ENCODE data around the gene PKN2. TPM values are rescaled to one million over a fixed set of nuclear protein-coding genes. Genes with fewer than 3 reads are reported as not detected.
A peak's percentile ranks its signal among the peaks of the same experiment; 100 is the strongest.

Gene PKN2
- total RNA-seq, 1 donor from 2014 or later, result 25.1 TPM

- H3K27ac Mint-ChIP-seq, result no peak overlapping the region
Measured at GRCh38 chr1:88763649-88764406, 79.8 kb downstream of the PKN2 start.

GRCh38 chr1:88768187-88768586, 84.1 kb downstream of the PKN2 start:
- H3K27me3 Mint-ChIP-seq, result no peaks in the 10 kb centered on the region
- no peak for DNase-seq
- H3K4me3 Mint-ChIP-seq, result no peak overlapping the region
- H3K9me3 Mint-ChIP-seq, result no peaks in the 10 kb centered on the region
- H3K4me1 Mint-ChIP-seq, result peaks cover 1% of the 10 kb centered on the region
- H3K36me3 Mint-ChIP-seq (ENCODE audit: low read depth), result peaks cover 22% of the 10 kb centered on the region
- no peak overlapping the region for H3K27ac Mint-ChIP-seq
- intact Hi-C loops (cut with micrococcal nuclease), result no loop called here

More at GRCh38 chr1:88763649-88764406, 79.8 kb downstream of the PKN2 start:
- Mint-ChIP-seq H3K36me3 (ENCODE audit: low read depth) (peaks cover 17% of the 10 kb centered on the region), H3K4me3 (no peak overlapping the region), H3K9me3 (no peaks in the 10 kb centered on the region), H3K27me3 (no peaks in the 10 kb centered on the region), H3K4me1 (no peaks in the 10 kb centered on the region)
- DNase-seq, result no peak
- intact Hi-C loops (cut with micrococcal nuclease), result no loop called here

- DNase-seq, result no peak
Measured at GRCh38 chr1:88768816-88769215, 84.7 kb downstream of the PKN2 start.

GRCh38 chr1:88773540-88774150, 89.6 kb downstream of the PKN2 start:
- DNase-seq, result no peak
- Mint-ChIP-seq H3K4me3 (no peak overlapping the region), H3K9me3 (peaks cover 4% of the 10 kb centered on the region), H3K4me1 (peaks cover 16% of the 10 kb centered on the region), H3K27ac (peak overlapping the region; percentile 81), H3K27me3 (no peaks in the 10 kb centered on the region), H3K36me3 (ENCODE audit: low read depth) (peaks cover 55% of the 10 kb centered on the region)
- intact Hi-C loops (cut with micrococcal nuclease), result loop anchor here (5.0 to 10.0 kb wide), 2 partner anchors 91 to 119 kb away; partner anchors contain the start of gene PKN2

More at GRCh38 chr1:88768816-88769215, 84.7 kb downstream of the PKN2 start:
- H3K27me3 Mint-ChIP-seq, result no peaks in the 10 kb centered on the region
- H3K27ac Mint-ChIP-seq, result no peak overlapping the region
- peaks cover 7% of the 10 kb centered on the region for H3K4me1 Mint-ChIP-seq
- peaks cover 25% of the 10 kb centered on the region for H3K36me3 Mint-ChIP-seq (ENCODE audit: low read depth)
- no peaks in the 10 kb centered on the region for H3K9me3 Mint-ChIP-seq
- no peak overlapping the region for H3K4me3 Mint-ChIP-seq
- intact Hi-C loops (cut with micrococcal nuclease), result no loop called here

GRCh38 chr1:88774151-88774556, 90.1 kb downstream of the PKN2 start:
- Mint-ChIP-seq H3K9me3 (peaks cover 4% of the 10 kb centered on the region), H3K4me1 (peaks cover 16% of the 10 kb centered on the region), H3K36me3 (ENCODE audit: low read depth) (peaks cover 53% of the 10 kb centered on the region), H3K27me3 (no peaks in the 10 kb centered on the region), H3K27ac (peak overlapping the region; percentile 81), H3K4me3 (no peak overlapping the region)
- intact Hi-C loops (cut with micrococcal nuclease), result loop anchor here (5.0 to 10.0 kb wide), 2 partner anchors 92 to 119 kb away; partner anchors contain the start of gene PKN2
- no peak for DNase-seq

GRCh38 chr1:88777604-88778149, 93.6 kb downstream of the PKN2 start:
- H3K4me1 Mint-ChIP-seq, result peaks cover 16% of the 10 kb centered on the region
- peaks cover 4% of the 10 kb centered on the region for H3K9me3 Mint-ChIP-seq
- no peak overlapping the region for H3K4me3 Mint-ChIP-seq
- no peak for DNase-seq
- intact Hi-C loops (cut with micrococcal nuclease), result loop anchor here (10.0 kb wide), 1 partner anchor 123 kb away; no protein-coding TSS in a partner anchor
- H3K36me3 Mint-ChIP-seq (ENCODE audit: low read depth), result peaks cover 46% of the 10 kb centered on the region
- H3K27ac Mint-ChIP-seq, result no peak overlapping the region
- no peaks in the 10 kb centered on the region for H3K27me3 Mint-ChIP-seq

- peaks cover 4% of the 10 kb centered on the region for H3K9me3 Mint-ChIP-seq
- no peaks in the 10 kb centered on the region for H3K4me1 Mint-ChIP-seq
- H3K27me3 Mint-ChIP-seq, result no peaks in the 10 kb centered on the region
- no peak overlapping the region for H3K27ac Mint-ChIP-seq
- no peak for DNase-seq
- H3K36me3 Mint-ChIP-seq (ENCODE audit: low read depth), result peaks cover 33% of the 10 kb centered on the region
- intact Hi-C loops (cut with micrococcal nuclease), result loop anchor here (10.0 kb wide), 1 partner anchor 125 kb away; no protein-coding TSS in a partner anchor
- H3K4me3 Mint-ChIP-seq, result no peak overlapping the region
Measured at GRCh38 chr1:88779880-88780279, 95.8 kb downstream of the PKN2 start.

GRCh38 chr1:88780485-88780884, 96.4 kb downstream of the PKN2 start:
- no peak overlapping the region for H3K27ac Mint-ChIP-seq
- peaks cover 4% of the 10 kb centered on the region for H3K9me3 Mint-ChIP-seq
- H3K4me3 Mint-ChIP-seq, result no peak overlapping the region
- no peaks in the 10 kb centered on the region for H3K4me1 Mint-ChIP-seq
- no peak for DNase-seq
- H3K36me3 Mint-ChIP-seq (ENCODE audit: low read depth), result peaks cover 31% of the 10 kb centered on the region
- H3K27me3 Mint-ChIP-seq, result no peaks in the 10 kb centered on the region
- intact Hi-C loops (cut with micrococcal nuclease), result no loop called here

GRCh38 chr1:88783145-88783544, 99.1 kb downstream of the PKN2 start:
- DNase-seq, result no peak
- no peaks in the 10 kb centered on the region for H3K27me3 Mint-ChIP-seq
- no peak overlapping the region for H3K4me3 Mint-ChIP-seq
- peaks cover 23% of the 10 kb centered on the region for H3K36me3 Mint-ChIP-seq (ENCODE audit: low read depth)
- H3K9me3 Mint-ChIP-seq, result no peaks in the 10 kb centered on the region
- no peak overlapping the region for H3K27ac Mint-ChIP-seq
- no peaks in the 10 kb centered on the region for H3K4me1 Mint-ChIP-seq
- intact Hi-C loops (cut with micrococcal nuclease), result no loop called here

GRCh38 chr1:88784551-88784950, 100.5 kb downstream of the PKN2 start:
- Mint-ChIP-seq H3K4me1 (no peaks in the 10 kb centered on the region), H3K27ac (no peak overlapping the region), H3K36me3 (ENCODE audit: low read depth) (peaks cover 24% of the 10 kb centered on the region), H3K27me3 (no peaks in the 10 kb centered on the region), H3K4me3 (no peak overlapping the region), H3K9me3 (no peaks in the 10 kb centered on the region)
- DNase-seq, result no peak
- intact Hi-C loops (cut with micrococcal nuclease), result no loop called here

GRCh38 chr1:88787023-88787903, 103.2 kb downstream of the PKN2 start:
- Mint-ChIP-seq H3K9me3 (no peaks in the 10 kb centered on the region), H3K27ac (no peak overlapping the region), H3K36me3 (ENCODE audit: low read depth) (peaks cover 32% of the 10 kb centered on the region), H3K4me3 (no peak overlapping the region), H3K27me3 (no peaks in the 10 kb centered on the region), H3K4me1 (peaks cover 3% of the 10 kb centered on the region)
- intact Hi-C loops (cut with micrococcal nuclease), result no loop called here
- DNase-seq, result no peak

GRCh38 chr1:88791192-88791591, 107.1 kb downstream of the PKN2 start:
- no peak for DNase-seq
- H3K4me3 Mint-ChIP-seq, result no peak overlapping the region
- intact Hi-C loops (cut with micrococcal nuclease), result no loop called here
- no peaks in the 10 kb centered on the region for H3K27me3 Mint-ChIP-seq
- H3K27ac Mint-ChIP-seq, result peak overlapping the region; percentile 67
- no peaks in the 10 kb centered on the region for H3K9me3 Mint-ChIP-seq
- peaks cover 36% of the 10 kb centered on the region for H3K36me3 Mint-ChIP-seq (ENCODE audit: low read depth)
- H3K4me1 Mint-ChIP-seq, result peaks cover 9% of the 10 kb centered on the region

- DNase-seq, result no peak
- H3K27ac Mint-ChIP-seq, result no peak overlapping the region
- H3K36me3 Mint-ChIP-seq (ENCODE audit: low read depth), result peaks cover 55% of the 10 kb centered on the region
- peaks cover 13% of the 10 kb centered on the region for H3K4me1 Mint-ChIP-seq
- H3K9me3 Mint-ChIP-seq, result peaks cover 6% of the 10 kb centered on the region
- no peak overlapping the region for H3K4me3 Mint-ChIP-seq
- intact Hi-C loops (cut with micrococcal nuclease), result no loop called here
- no peaks in the 10 kb centered on the region for H3K27me3 Mint-ChIP-seq
Measured at GRCh38 chr1:88799491-88799890, 115.4 kb downstream of the PKN2 start.
